Measurements from ENCODE around the gene CTNNA1. TPM values are rescaled to one million over a fixed set of nuclear protein-coding genes. Genes with fewer than 3 reads are reported as not detected.

Gene CTNNA1
- polyA plus RNA-seq, 1 of the 3 experiments (the other 2 are of a cell fraction), result 130 TPM

DNA sequence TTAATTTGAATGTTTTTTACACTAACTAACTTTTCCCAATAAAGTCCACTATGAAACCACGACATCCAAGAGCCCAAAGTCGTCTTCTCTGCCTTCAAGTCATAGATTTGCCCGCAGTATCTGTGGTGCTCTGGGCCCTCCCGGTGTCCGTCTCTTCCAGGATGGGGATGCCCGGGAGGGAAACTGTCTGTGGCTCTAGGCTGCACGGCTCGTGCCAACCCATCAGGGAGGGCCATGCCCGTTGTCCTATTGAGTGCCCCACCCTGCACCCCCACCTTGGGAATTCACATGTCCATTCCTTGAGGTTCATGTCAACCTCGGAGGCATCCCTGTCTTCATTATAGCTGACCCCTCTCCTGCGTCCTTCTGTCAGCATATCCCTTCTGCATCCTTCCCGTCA lies 181.7 kb downstream of the CTNNA1 start:
- H3K4me1 ChIP-seq (ENCODE audit: control insufficient read depth in 1 of 2, insufficient read depth in 2 of 2, low read depth in 1 of 2, low read length in 1 of 2), result peaks cover 0 to 4% of the 10 kb centered on the region in 2 experiments; a peak in 1 of 4 replicates
- WGBS (ENCODE audit: low lambda C conversion rate), result 98% methylated on average over 12 of the region's 12 CpGs
- H3K9ac ChIP-seq, result no peak overlapping the region
- no peaks in the 10 kb centered on the region for H3K9me3 ChIP-seq
- peaks cover 48 to 59% of the 10 kb centered on the region in 2 experiments for H3K36me3 ChIP-seq (replicated peaks in 1 of 2; ENCODE audit: control insufficient read depth in 1 of 2, insufficient read depth in 2 of 2, low read length in 1 of 2)
- no peaks in the 10 kb centered on the region for H3K27me3 ChIP-seq (ENCODE audit: insufficient read depth)
- H3K4me2 ChIP-seq, result no peak overlapping the region
- no peaks in the 10 kb centered on the region for H4K20me1 ChIP-seq (ENCODE audit: insufficient read depth)
- no peak for DNase-seq
- no peak overlapping the region for H3K27ac ChIP-seq (ENCODE audit: low read depth in 2 of 2, low read length in 1 of 2)
- CTCF ChIA-PET, result no interaction called here
- H3K4me3 ChIP-seq (ENCODE audit: low read depth in 2 of 2, low read length in 1 of 2), result no peak overlapping the region
- no peaks in the 10 kb centered on the region for H3K79me2 ChIP-seq (ENCODE audit: insufficient read depth)
- POLR2A ChIA-PET, result no interaction called here
- H3F3A ChIP-seq (replicated peaks; ENCODE audit: insufficient read depth), result no peaks in the 10 kb centered on the region
- no peak overlapping the region for H2AFZ ChIP-seq (ENCODE audit: low read depth)
- TF ChIP-seq MXI1 (IDR thresholded peaks at IDR 0.05; ENCODE audit: low read depth, low read length) (no peak), SMC3 (IDR thresholded peaks at IDR 0.05; ENCODE audit: low read depth, low read length) (no peak), TCF12 (IDR thresholded peaks at IDR 0.05) (no peak), NFIC (IDR thresholded peaks at IDR 0.05; ENCODE audit: borderline replicate concordance) (no peak), RFX5 (IDR thresholded peaks at IDR 0.05; ENCODE audit: low read length) (no peak), FOSL2 (IDR thresholded peaks at IDR 0.05; ENCODE audit: borderline replicate concordance, low read depth) (no peak), YY1 (IDR thresholded peaks at IDR 0.05; ENCODE audit: low read depth) (no peak), TAF1 (IDR thresholded peaks at IDR 0.05; ENCODE audit: borderline replicate concordance, low read depth, low read length) (no peak), GABPA (IDR thresholded peaks at IDR 0.05; ENCODE audit: low read depth) (no peak)
- TF ChIP-seq, protein P1, sequence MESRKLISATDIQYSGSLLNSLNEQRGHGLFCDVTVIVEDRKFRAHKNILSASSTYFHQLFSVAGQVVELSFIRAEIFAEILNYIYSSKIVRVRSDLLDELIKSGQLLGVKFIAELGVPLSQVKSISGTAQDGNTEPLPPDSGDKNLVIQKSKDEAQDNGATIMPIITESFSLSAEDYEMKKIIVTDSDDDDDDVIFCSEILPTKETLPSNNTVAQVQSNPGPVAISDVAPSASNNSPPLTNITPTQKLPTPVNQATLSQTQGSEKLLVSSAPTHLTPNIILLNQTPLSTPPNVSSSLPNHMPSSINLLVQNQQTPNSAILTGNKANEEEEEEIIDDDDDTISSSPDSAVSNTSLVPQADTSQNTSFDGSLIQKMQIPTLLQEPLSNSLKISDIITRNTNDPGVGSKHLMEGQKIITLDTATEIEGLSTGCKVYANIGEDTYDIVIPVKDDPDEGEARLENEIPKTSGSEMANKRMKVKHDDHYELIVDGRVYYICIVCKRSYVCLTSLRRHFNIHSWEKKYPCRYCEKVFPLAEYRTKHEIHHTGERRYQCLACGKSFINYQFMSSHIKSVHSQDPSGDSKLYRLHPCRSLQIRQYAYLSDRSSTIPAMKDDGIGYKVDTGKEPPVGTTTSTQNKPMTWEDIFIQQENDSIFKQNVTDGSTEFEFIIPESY (IDR thresholded peaks at IDR 0.05; ENCODE audit: borderline replicate concordance, low read depth), result no peak
- TF ChIP-seq, protein P2, sequence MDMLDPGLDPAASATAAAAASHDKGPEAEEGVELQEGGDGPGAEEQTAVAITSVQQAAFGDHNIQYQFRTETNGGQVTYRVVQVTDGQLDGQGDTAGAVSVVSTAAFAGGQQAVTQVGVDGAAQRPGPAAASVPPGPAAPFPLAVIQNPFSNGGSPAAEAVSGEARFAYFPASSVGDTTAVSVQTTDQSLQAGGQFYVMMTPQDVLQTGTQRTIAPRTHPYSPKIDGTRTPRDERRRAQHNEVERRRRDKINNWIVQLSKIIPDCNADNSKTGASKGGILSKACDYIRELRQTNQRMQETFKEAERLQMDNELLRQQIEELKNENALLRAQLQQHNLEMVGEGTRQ (IDR thresholded peaks at IDR 0.05; ENCODE audit: borderline replicate concordance, low read depth, low read length), result no peak
- TF ChIP-seq, protein P3, sequence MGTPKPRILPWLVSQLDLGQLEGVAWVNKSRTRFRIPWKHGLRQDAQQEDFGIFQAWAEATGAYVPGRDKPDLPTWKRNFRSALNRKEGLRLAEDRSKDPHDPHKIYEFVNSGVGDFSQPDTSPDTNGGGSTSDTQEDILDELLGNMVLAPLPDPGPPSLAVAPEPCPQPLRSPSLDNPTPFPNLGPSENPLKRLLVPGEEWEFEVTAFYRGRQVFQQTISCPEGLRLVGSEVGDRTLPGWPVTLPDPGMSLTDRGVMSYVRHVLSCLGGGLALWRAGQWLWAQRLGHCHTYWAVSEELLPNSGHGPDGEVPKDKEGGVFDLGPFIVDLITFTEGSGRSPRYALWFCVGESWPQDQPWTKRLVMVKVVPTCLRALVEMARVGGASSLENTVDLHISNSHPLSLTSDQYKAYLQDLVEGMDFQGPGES (IDR thresholded peaks at IDR 0.05; ENCODE audit: low read depth, low read length), result no peak
- no peaks in the 10 kb centered on the region for H3K9me2 ChIP-seq

DNA sequence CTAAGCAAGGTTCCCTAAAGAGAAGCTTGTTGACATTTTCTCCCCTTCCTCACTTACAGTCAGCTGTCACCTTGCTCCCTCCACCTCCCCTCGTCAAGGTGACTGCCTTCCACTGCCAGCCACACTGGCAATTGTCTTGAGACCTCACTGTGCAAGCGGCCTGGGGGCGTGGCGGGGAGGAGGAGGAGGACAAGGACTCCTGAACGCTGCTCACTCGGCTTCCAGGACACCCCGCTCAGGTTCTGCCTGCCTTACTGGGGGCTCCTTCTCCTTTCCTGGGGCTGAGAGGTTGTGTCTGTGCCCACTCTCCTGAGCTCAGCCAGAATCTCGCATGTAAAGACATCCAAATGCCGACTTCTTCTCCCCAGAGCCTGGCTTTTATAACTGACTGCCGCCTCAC lies 182.2 kb downstream of the CTNNA1 start:
- no peaks in the 10 kb centered on the region for H3K27me3 ChIP-seq (ENCODE audit: insufficient read depth)
- no peaks in the 10 kb centered on the region for H3F3A ChIP-seq (replicated peaks; ENCODE audit: insufficient read depth)
- no peaks in the 10 kb centered on the region for H3K9me2 ChIP-seq
- no peak overlapping the region for H3K4me2 ChIP-seq
- no peaks in the 10 kb centered on the region for H3K79me2 ChIP-seq (ENCODE audit: insufficient read depth)
- no peak for DNase-seq
- ChIA-PET CTCF (interaction anchor here (0.5 to 0.9 kb wide), 2 partner anchors 11 to 61 kb away, joined by 3 read pairs; no protein-coding TSS in a partner anchor), POLR2A (no interaction called here)
- H3K4me1 ChIP-seq (ENCODE audit: control insufficient read depth in 1 of 2, insufficient read depth in 2 of 2, low read depth in 1 of 2, low read length in 1 of 2), result peaks cover 0 to 2% of the 10 kb centered on the region in 2 experiments; a peak in 1 of 4 replicates
- H3K9me3 ChIP-seq, result no peaks in the 10 kb centered on the region
- WGBS (ENCODE audit: low lambda C conversion rate), result 96% methylated on average over 9 of the region's 10 CpGs
- TF ChIP-seq EP300 (IDR thresholded peaks at IDR 0.05; ENCODE audit: borderline replicate concordance in 1 of 2, low read depth in 1 of 2, low read length in 1 of 2), result no peak
- TF ChIP-seq, protein P4, sequence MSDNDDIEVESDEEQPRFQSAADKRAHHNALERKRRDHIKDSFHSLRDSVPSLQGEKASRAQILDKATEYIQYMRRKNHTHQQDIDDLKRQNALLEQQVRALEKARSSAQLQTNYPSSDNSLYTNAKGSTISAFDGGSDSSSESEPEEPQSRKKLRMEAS (IDR thresholded peaks at IDR 0.05; ENCODE audit: low read depth), result no peak
- H2AFZ ChIP-seq (ENCODE audit: low read depth), result no peak overlapping the region
- no peaks in the 10 kb centered on the region for H4K20me1 ChIP-seq (ENCODE audit: insufficient read depth)
- H3K4me3 ChIP-seq (ENCODE audit: low read depth in 2 of 2, low read length in 1 of 2), result no peak overlapping the region
- no peak overlapping the region for H3K9ac ChIP-seq
- peaks cover 43 to 54% of the 10 kb centered on the region in 2 experiments for H3K36me3 ChIP-seq (replicated peaks in 1 of 2; ENCODE audit: control insufficient read depth in 1 of 2, insufficient read depth in 2 of 2, low read length in 1 of 2)
- no peak overlapping the region for H3K27ac ChIP-seq (ENCODE audit: low read depth in 2 of 2, low read length in 1 of 2)

All from SK-N-SH (cell line).